Lower lobe of right lung (tissue), 2 donors: ENCODE measurements around the gene NUP210. TPM values are rescaled to one million over a fixed set of nuclear protein-coding genes. Genes with fewer than 3 reads are reported as not detected.
A peak's percentile ranks its signal among the peaks of the same experiment; 100 is the strongest.

Source experiments
- ATAC-seq, 2 donors: fragments of 200-7000 bp; cut with Tn5 transposase; one replicate each; pipeline ENCODE4 v1.9.1; 2020 to 2022; ENCODE audit warnings: mild to moderate bottlenecking in 2 of 2, moderate library complexity in 2 of 2
- DNase-seq: peaks from one replicate; pipeline ENCODE4 v3.0.0-alpha.2; 2020
- H3K27ac ChIP-seq: fragments of 200-600 bp; one replicate; pipeline ENCODE4 v1.8.0; 2022
- H3K27me3 ChIP-seq: fragments of 200-600 bp; one replicate; pipeline ENCODE4 v1.8.0; 2022; ENCODE audit warnings: low read depth
- H3K36me3 ChIP-seq: fragments of 200-600 bp; one replicate; pipeline ENCODE4 v1.8.0; 2022; ENCODE audit warnings: mild to moderate bottlenecking
- H3K4me1 ChIP-seq: fragments of 200-600 bp; one replicate; pipeline ENCODE4 v1.8.0; 2022
- H3K4me3 ChIP-seq: fragments of 200-600 bp; one replicate; pipeline ENCODE4 v1.8.0; 2022; ENCODE audit warnings: mild to moderate bottlenecking
- H3K9me3 ChIP-seq: fragments of 200-600 bp; one replicate; pipeline ENCODE4 v1.8.0; 2022
- CTCF ChIP-seq: fragments of 200-600 bp; IDR thresholded peaks from one replicate; pipeline ENCODE4 v1.8.0; 2022; ENCODE audit warnings: antibody characterized with exemption, mild to moderate bottlenecking
- intact Hi-C: fragments of 100-400 bp; cut with DNase I; formaldehyde crosslinking; loops from one replicate; pipeline ENCODE4 v1.11.0; 2022
- total RNA-seq: library from RNA; stranded (reverse); fragmentation: NEBNext Ultra II Directional; extraction: Animal tissue kit (Norgen Biotek cat#: 25700); gene quantifications from one replicate; pipeline ENCODE4 v1.2.1, GENCODE V29; 2021
- donor health status: DM: no; HTN: yes; CAD: no; lungs with severe emphysema.

NUP210 gene
- total RNA-seq, 1 donor from 2014 or later = 22.2 TPM

GRCh38 chr3:13400114-13400673, 19.9 kb downstream of the NUP210 start:
- DNase-seq = no peak
- no peak for ATAC-seq

GRCh38 chr3:13399603-13400002, 20.5 kb downstream of the NUP210 start:
- no peak for DNase-seq
- ATAC-seq = peak in 1 of 2 donors; percentile 14
- Histone ChIP-seq H3K27me3 (no peaks in the 10 kb centered on the region), H3K27ac (no peak overlapping the region), H3K4me3 (no peak overlapping the region), H3K36me3 (peaks cover 24% of the 10 kb centered on the region), H3K4me1 (no peaks in the 10 kb centered on the region), H3K9me3 (no peaks in the 10 kb centered on the region)
- intact Hi-C loops = no loop called here
- no peak for TF ChIP-seq CTCF

More at GRCh38 chr3:13400114-13400673, 19.9 kb downstream of the NUP210 start:
- Histone ChIP-seq H3K36me3 (peaks cover 24% of the 10 kb centered on the region), H3K4me1 (no peaks in the 10 kb centered on the region), H3K27me3 (no peaks in the 10 kb centered on the region), H3K9me3 (no peaks in the 10 kb centered on the region), H3K4me3 (no peak overlapping the region), H3K27ac (no peak overlapping the region)
- no peak for TF ChIP-seq CTCF
- intact Hi-C loops = no loop called here

GRCh38 chr3:13397316-13397715, 22.8 kb downstream of the NUP210 start:
- Histone ChIP-seq H3K4me1 (no peaks in the 10 kb centered on the region), H3K36me3 (peaks cover 28% of the 10 kb centered on the region), H3K27ac (no peak overlapping the region), H3K27me3 (no peaks in the 10 kb centered on the region), H3K4me3 (no peak overlapping the region), H3K9me3 (no peaks in the 10 kb centered on the region)
- TF ChIP-seq CTCF = no peak
- intact Hi-C loops = no loop called here
- DNase-seq = no peak
- no peak for ATAC-seq

GRCh38 chr3:13394363-13394762, 25.8 kb downstream of the NUP210 start:
- Histone ChIP-seq H3K27me3 (no peaks in the 10 kb centered on the region), H3K9me3 (no peaks in the 10 kb centered on the region), H3K4me1 (no peaks in the 10 kb centered on the region), H3K4me3 (no peak overlapping the region), H3K36me3 (peaks cover 34% of the 10 kb centered on the region), H3K27ac (no peak overlapping the region)
- no peak for ATAC-seq
- intact Hi-C loops = no loop called here
- TF ChIP-seq CTCF = no peak
- DNase-seq = no peak

GRCh38 chr3:13393427-13394360, 26.4 kb downstream of the NUP210 start:
- H3K27ac ChIP-seq = no peak overlapping the region
- peaks cover 31% of the 10 kb centered on the region for H3K36me3 ChIP-seq
- ATAC-seq (no peak), DNase-seq (no peak)
- intact Hi-C loops = no loop called here
- H3K4me3 ChIP-seq = no peak overlapping the region
- H3K27me3 ChIP-seq = no peaks in the 10 kb centered on the region
- H3K4me1 ChIP-seq = no peaks in the 10 kb centered on the region
- TF ChIP-seq CTCF = no peak
- H3K9me3 ChIP-seq = no peaks in the 10 kb centered on the region
